ENCODE results near the gene SBF2. TPM values are rescaled to one million over a fixed set of nuclear protein-coding genes. Genes with fewer than 3 reads are reported as not detected.

SBF2 gene
- total RNA-seq, 4 donors from 2014 or later = 42.3 to 106 (median 45.3) TPM

DNA sequence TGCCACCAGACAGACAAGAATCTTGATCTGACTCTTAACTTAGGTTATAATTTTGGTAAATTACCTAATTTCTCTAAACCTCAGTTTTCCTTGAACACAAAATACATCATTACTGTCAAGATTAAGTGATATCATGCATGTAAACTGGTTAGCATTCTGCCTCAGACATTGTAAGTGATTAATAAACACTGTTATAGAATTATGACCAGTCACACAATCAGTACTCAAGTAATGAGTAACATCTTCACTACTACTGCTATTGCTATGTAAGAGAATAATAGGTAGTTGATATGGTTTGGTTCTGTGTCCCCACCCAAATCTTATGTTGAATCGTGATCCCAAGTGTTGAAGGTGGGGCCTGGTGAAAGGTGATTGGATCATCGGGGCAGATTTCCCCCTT is 218.9 kb downstream of the SBF2 start:
- DNase-seq (ENCODE audit: low spot score in 2 of 2) = no peak
- TF ChIP-seq POLR2AphosphoS5 (IDR thresholded peaks at IDR 0.05) (no peak), POLR2A (IDR thresholded peaks at IDR 0.05) (no peak), CTCF (IDR thresholded peaks at IDR 0.05) (no peak), EP300 (IDR thresholded peaks at IDR 0.05) (no peak)
- WGBS = 95% methylated on average over 2 of the region's 2 CpGs
- Histone ChIP-seq H3K4me3 (no peak overlapping the region), H3K4me1 (no peaks in the 10 kb centered on the region), H3K27ac (no peak overlapping the region), H3K36me3 (no peaks in the 10 kb centered on the region), H3K9me3 (peaks cover 6% of the 10 kb centered on the region), H3K27me3 (no peaks in the 10 kb centered on the region)

GRCh38 chr11:10072841-10073240 is 221.2 kb downstream of the SBF2 start:
- no peak for DNase-seq (ENCODE audit: low spot score in 2 of 2)
- TF ChIP-seq POLR2AphosphoS5 (IDR thresholded peaks at IDR 0.05) (no peak), CTCF (IDR thresholded peaks at IDR 0.05) (no peak), EP300 (IDR thresholded peaks at IDR 0.05) (no peak), POLR2A (IDR thresholded peaks at IDR 0.05) (no peak)
- Histone ChIP-seq H3K27me3 (no peaks in the 10 kb centered on the region), H3K9me3 (no peaks in the 10 kb centered on the region), H3K36me3 (no peaks in the 10 kb centered on the region), H3K27ac (no peak overlapping the region), H3K4me3 (no peak overlapping the region), H3K4me1 (no peaks in the 10 kb centered on the region)
- 90% methylated on average over 3 of the region's 3 CpGs for WGBS

- no peak for TF ChIP-seq POLR2A (IDR thresholded peaks at IDR 0.05)
- TF ChIP-seq CTCF (IDR thresholded peaks at IDR 0.05) = no peak
- Histone ChIP-seq H3K9me3 (no peaks in the 10 kb centered on the region), H3K27me3 (no peaks in the 10 kb centered on the region), H3K36me3 (no peaks in the 10 kb centered on the region), H3K4me1 (no peaks in the 10 kb centered on the region), H3K4me3 (no peak overlapping the region), H3K27ac (no peak overlapping the region)
- 90% methylated on average over 1 of the region's 1 CpG for WGBS
- DNase-seq (ENCODE audit: low spot score in 2 of 2) = no peak
Measured at GRCh38 chr11:10072142-10072541, 221.9 kb downstream of the SBF2 start.

GRCh38 chr11:10067629-10068300 is 226.3 kb downstream of the SBF2 start:
- no peaks in the 10 kb centered on the region for H3K9me3 ChIP-seq
- no peaks in the 10 kb centered on the region for H3K27me3 ChIP-seq
- no peak for TF ChIP-seq POLR2AphosphoS5 (IDR thresholded peaks at IDR 0.05)
- no peak for TF ChIP-seq EP300 (IDR thresholded peaks at IDR 0.05)
- no peak for TF ChIP-seq POLR2A (IDR thresholded peaks at IDR 0.05)
- no peak for TF ChIP-seq CTCF (IDR thresholded peaks at IDR 0.05)
- DNase-seq (ENCODE audit: low spot score in 2 of 2) = no peak
- H3K4me1 ChIP-seq = no peaks in the 10 kb centered on the region
- no peaks in the 10 kb centered on the region for H3K36me3 ChIP-seq
- H3K4me3 ChIP-seq = no peak overlapping the region
- WGBS = 92% methylated on average over 3 of the region's 3 CpGs
- no peak overlapping the region for H3K27ac ChIP-seq

DNA sequence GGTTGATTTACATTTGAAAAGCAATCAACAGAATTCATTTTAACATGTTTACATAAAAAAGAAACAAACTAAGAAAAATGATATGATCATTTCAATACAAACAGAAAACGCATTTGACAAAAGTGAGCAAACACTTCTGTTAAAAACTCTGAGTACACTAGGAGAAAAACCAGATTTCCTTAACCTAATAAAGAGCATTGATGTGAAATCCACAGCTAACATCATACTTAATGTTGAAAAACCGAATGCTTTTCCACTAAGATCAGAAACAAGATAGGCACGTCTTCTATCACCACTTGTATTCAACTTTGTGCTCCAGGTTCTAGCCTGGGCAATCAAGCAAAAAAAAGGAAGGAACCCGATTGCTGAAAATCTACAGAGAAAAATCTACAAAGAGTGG is 227.6 kb downstream of the SBF2 start:
- Histone ChIP-seq H3K9me3 (no peaks in the 10 kb centered on the region), H3K4me3 (no peak overlapping the region), H3K36me3 (no peaks in the 10 kb centered on the region), H3K4me1 (no peaks in the 10 kb centered on the region), H3K27me3 (no peaks in the 10 kb centered on the region), H3K27ac (no peak overlapping the region)
- DNase-seq (ENCODE audit: low spot score in 2 of 2) = no peak
- no peak for TF ChIP-seq POLR2AphosphoS5 (IDR thresholded peaks at IDR 0.05)
- no peak for TF ChIP-seq CTCF (IDR thresholded peaks at IDR 0.05)
- no peak for TF ChIP-seq POLR2A (IDR thresholded peaks at IDR 0.05)
- TF ChIP-seq EP300 (IDR thresholded peaks at IDR 0.05) = no peak
- WGBS = 73% methylated on average over 4 of the region's 4 CpGs
